ENCODE measurements around the gene NEK8. TPM values are rescaled to one million over a fixed set of nuclear protein-coding genes. Genes with fewer than 3 reads are reported as not detected.

The NEK8 gene
- total and polyA plus RNA-seq, 2 experiments from 2014 or later, result 2.7 to 2.9 TPM

- no peak overlapping the region for H2AFZ ChIP-seq
- no peaks in the 10 kb centered on the region for H3F3A ChIP-seq (ENCODE audit: insufficient read depth)
- no peak overlapping the region for H3K27ac ChIP-seq
- H3K27me3 ChIP-seq (replicated peaks; ENCODE audit: insufficient read depth), result no peaks in the 10 kb centered on the region
- H3K79me2 ChIP-seq (ENCODE audit: insufficient read depth), result no peaks in the 10 kb centered on the region
- H3K36me3 ChIP-seq (ENCODE audit: low read depth), result peaks cover 12% of the 10 kb centered on the region; the same call in 1 of the 2 replicates
- no peak overlapping the region for H3K4me3 ChIP-seq
- in situ Hi-C loops (cut with MboI), result no loop called here
- H3K4me1 ChIP-seq (ENCODE audit: insufficient read depth), result no peaks in the 10 kb centered on the region
- no peak for DNase-seq
- 57 to 58% methylated on average over 3 of the region's 3 CpGs for WGBS, 2 experiments (ENCODE audit: low coverage in 1 of 2, low lambda C conversion rate in 2 of 2, missing lambda C conversion rate in 2 of 2)
- H3K9ac ChIP-seq, result no peak overlapping the region
- no peaks in the 10 kb centered on the region for H3K9me2 ChIP-seq (ENCODE audit: insufficient read depth)
- H3K9me3 ChIP-seq (ENCODE audit: low read depth), result no peaks in the 10 kb centered on the region
- no peaks in the 10 kb centered on the region for H4K20me1 ChIP-seq (ENCODE audit: insufficient read depth)
- no peak overlapping the region for H3K4me2 ChIP-seq (ENCODE audit: unreplicated experiment)
- TF ChIP-seq EZH2phosphoT487 (IDR thresholded peaks at IDR 0.05; ENCODE audit: insufficient read depth, low read depth) (no peak), EZH2 (IDR thresholded peaks at IDR 0.05; ENCODE audit: insufficient read depth, poor library complexity, severe bottlenecking) (no peak)
Observed at GRCh38 chr17:28702752-28703150, 25.8 kb upstream of the NEK8 start.

- Histone ChIP-seq H3K9ac (no peak overlapping the region), H3K4me1 (ENCODE audit: insufficient read depth) (no peaks in the 10 kb centered on the region), H3K9me3 (ENCODE audit: low read depth) (no peaks in the 10 kb centered on the region), H3K36me3 (ENCODE audit: low read depth) (peaks cover 8% of the 10 kb centered on the region; the same call in 1 of the 2 replicates), H3K4me2 (ENCODE audit: unreplicated experiment) (no peak overlapping the region), H3K9me2 (ENCODE audit: insufficient read depth) (no peaks in the 10 kb centered on the region), H3K79me2 (ENCODE audit: insufficient read depth) (no peaks in the 10 kb centered on the region), H2AFZ (no peak overlapping the region), H3K27me3 (replicated peaks; ENCODE audit: insufficient read depth) (no peaks in the 10 kb centered on the region), H3F3A (ENCODE audit: insufficient read depth) (no peaks in the 10 kb centered on the region), H3K4me3 (no peak overlapping the region), H4K20me1 (ENCODE audit: insufficient read depth) (no peaks in the 10 kb centered on the region), H3K27ac (no peak overlapping the region)
- WGBS, 2 experiments (ENCODE audit: low coverage in 1 of 2, low lambda C conversion rate in 2 of 2, missing lambda C conversion rate in 2 of 2), result 71 to 74% methylated on average over 16 of the region's 16 CpGs
- TF ChIP-seq EZH2phosphoT487 (IDR thresholded peaks at IDR 0.05; ENCODE audit: insufficient read depth, low read depth) (no peak), EZH2 (IDR thresholded peaks at IDR 0.05; ENCODE audit: insufficient read depth, poor library complexity, severe bottlenecking) (no peak)
- DNase-seq, result no peak
- in situ Hi-C loops (cut with MboI), result no loop called here
Observed at GRCh38 chr17:28703552-28704218, 24.9 kb upstream of the NEK8 start.

GRCh38 chr17:28704219-28704858 lies 24.2 kb upstream of the NEK8 start:
- Histone ChIP-seq H3K4me1 (ENCODE audit: insufficient read depth) (no peaks in the 10 kb centered on the region), H3K36me3 (ENCODE audit: low read depth) (peaks cover 8% of the 10 kb centered on the region; the same call in 1 of the 2 replicates), H3K9ac (no peak overlapping the region), H3K9me2 (ENCODE audit: insufficient read depth) (no peaks in the 10 kb centered on the region), H3K79me2 (ENCODE audit: insufficient read depth) (no peaks in the 10 kb centered on the region), H3K27ac (no peak overlapping the region), H3K27me3 (replicated peaks; ENCODE audit: insufficient read depth) (no peaks in the 10 kb centered on the region), H2AFZ (no peak overlapping the region), H3K4me2 (ENCODE audit: unreplicated experiment) (no peak overlapping the region), H3F3A (ENCODE audit: insufficient read depth) (no peaks in the 10 kb centered on the region), H3K4me3 (no peak overlapping the region), H3K9me3 (ENCODE audit: low read depth) (no peaks in the 10 kb centered on the region), H4K20me1 (ENCODE audit: insufficient read depth) (no peaks in the 10 kb centered on the region)
- DNase-seq, result no peak
- TF ChIP-seq EZH2 (IDR thresholded peaks at IDR 0.05; ENCODE audit: insufficient read depth, poor library complexity, severe bottlenecking), result no peak
- TF ChIP-seq EZH2phosphoT487 (IDR thresholded peaks at IDR 0.05; ENCODE audit: insufficient read depth, low read depth), result no peak
- in situ Hi-C loops (cut with MboI), result no loop called here
- 84 to 87% methylated on average over 13 to 14 of the region's 14 CpGs for WGBS, 2 experiments (ENCODE audit: low coverage in 1 of 2, low lambda C conversion rate in 2 of 2, missing lambda C conversion rate in 2 of 2)

- peaks cover 1% of the 10 kb centered on the region; the same call in 1 of the 2 replicates for H3K36me3 ChIP-seq (ENCODE audit: low read depth)
- in situ Hi-C loops (cut with MboI), result no loop called here
Observed at GRCh38 chr17:28705074-28705659, 23.4 kb upstream of the NEK8 start.

More at GRCh38 chr17:28705074-28705659, 23.4 kb upstream of the NEK8 start:
- H3K9ac ChIP-seq, result no peak overlapping the region
- no peaks in the 10 kb centered on the region for H3K9me2 ChIP-seq (ENCODE audit: insufficient read depth)
- H3K27ac ChIP-seq, result no peak overlapping the region
- H3F3A ChIP-seq (ENCODE audit: insufficient read depth), result peaks cover 6% of the 10 kb centered on the region; the same call in 1 of the 2 replicates
- no peaks in the 10 kb centered on the region for H4K20me1 ChIP-seq (ENCODE audit: insufficient read depth)
- no peaks in the 10 kb centered on the region for H3K4me1 ChIP-seq (ENCODE audit: insufficient read depth)
- H3K4me3 ChIP-seq, result no peak overlapping the region
- H3K27me3 ChIP-seq (replicated peaks; ENCODE audit: insufficient read depth), result no peaks in the 10 kb centered on the region
- no peaks in the 10 kb centered on the region for H3K79me2 ChIP-seq (ENCODE audit: insufficient read depth)
- no peak overlapping the region for H2AFZ ChIP-seq
- TF ChIP-seq EZH2 (IDR thresholded peaks at IDR 0.05; ENCODE audit: insufficient read depth, poor library complexity, severe bottlenecking), result no peak
- no peak for TF ChIP-seq EZH2phosphoT487 (IDR thresholded peaks at IDR 0.05; ENCODE audit: insufficient read depth, low read depth)
- WGBS, 2 experiments (ENCODE audit: low coverage in 1 of 2, low lambda C conversion rate in 2 of 2, missing lambda C conversion rate in 2 of 2), result 56 to 65% methylated on average over 2 to 5 of the region's 5 CpGs
- DNase-seq, result no peak
- no peak overlapping the region for H3K4me2 ChIP-seq (ENCODE audit: unreplicated experiment)
- no peaks in the 10 kb centered on the region for H3K9me3 ChIP-seq (ENCODE audit: low read depth)
